GM12891 (cell line): Measurements from ENCODE around the gene MNS1.

Experiments used
- PAX5 ChIP-seq: IDR thresholded peaks from 2 replicates; pipeline ENCODE4 v1.6.1; 2011; ENCODE audit warnings: low read length, moderate library complexity, mild to moderate bottlenecking; ENCODE audit not compliant: insufficient read depth, severe bottlenecking
- POLR2A ChIP-seq: IDR thresholded peaks from 2 replicates; pipeline ENCODE4 v1.6.1; 2011; ENCODE audit warnings: low read depth, low read length, control low read depth
- POLR2AphosphoS5 ChIP-seq: IDR thresholded peaks from 2 replicates; pipeline ENCODE4 v1.6.1; 2011; ENCODE audit warnings: low read depth, low read length, control low read depth
- POU2F2 ChIP-seq: IDR thresholded peaks from 2 replicates; pipeline ENCODE4 v1.6.1; 2011; ENCODE audit warnings: low read depth, mild to moderate bottlenecking, control low read depth, low read length, moderate library complexity
- SPI1 ChIP-seq: IDR thresholded peaks from 2 replicates; pipeline ENCODE4 v1.6.1; 2011; ENCODE audit warnings: low read depth, low read length, control low read depth
- TAF1 ChIP-seq: IDR thresholded peaks from 2 replicates; pipeline ENCODE4 v1.6.1; 2011; ENCODE audit warnings: low read depth, low read length, control low read depth

GRCh38 chr15:56383010-56383409 lies 81.9 kb downstream of the MNS1 start:
- TF ChIP-seq POLR2A (no peak), POLR2AphosphoS5 (no peak), PAX5 (no peak), TAF1 (no peak), SPI1 (no peak), POU2F2 (no peak)
